Mammary epithelial cell (primary cell): ENCODE results near the gene PDE7B.

Source experiments
- CTCF ChIP-seq, 2 donors: IDR thresholded peaks in 1 of 2; conservative IDR thresholded peaks in 1 of 2; 2 replicates each; pipeline ENCODE4 v1.5.1; 2011 to 2012; ENCODE audit warnings: inconsistent platforms in 2 of 2, low read length in 2 of 2, mild to moderate bottlenecking in 2 of 2, control low read depth in 1 of 2, low read depth in 1 of 2; ENCODE audit not compliant: insufficient read depth in 1 of 2; ENCODE audit errors: extremely low read depth in 1 of 2
- EZH2 ChIP-seq: IDR thresholded peaks from 2 replicates; pipeline ENCODE4 v1.6.1; 2012; ENCODE audit warnings: low read length, inconsistent platforms, borderline replicate concordance

GRCh38 chr6:136058852-136059251 lies 207.4 kb downstream of the PDE7B start:
- no peak for TF ChIP-seq CTCF (conservative IDR thresholded peaks at IDR 0.05 in 1 of 2, IDR thresholded peaks at IDR 0.05 in 1 of 2; ENCODE audit: extremely low read depth in 1 of 2, insufficient read depth in 1 of 2, low read depth in 1 of 2, low read length in 2 of 2)
- no peak for TF ChIP-seq EZH2
